ENCODE measurements around the gene CSAD.

Gene CSAD, protein sequence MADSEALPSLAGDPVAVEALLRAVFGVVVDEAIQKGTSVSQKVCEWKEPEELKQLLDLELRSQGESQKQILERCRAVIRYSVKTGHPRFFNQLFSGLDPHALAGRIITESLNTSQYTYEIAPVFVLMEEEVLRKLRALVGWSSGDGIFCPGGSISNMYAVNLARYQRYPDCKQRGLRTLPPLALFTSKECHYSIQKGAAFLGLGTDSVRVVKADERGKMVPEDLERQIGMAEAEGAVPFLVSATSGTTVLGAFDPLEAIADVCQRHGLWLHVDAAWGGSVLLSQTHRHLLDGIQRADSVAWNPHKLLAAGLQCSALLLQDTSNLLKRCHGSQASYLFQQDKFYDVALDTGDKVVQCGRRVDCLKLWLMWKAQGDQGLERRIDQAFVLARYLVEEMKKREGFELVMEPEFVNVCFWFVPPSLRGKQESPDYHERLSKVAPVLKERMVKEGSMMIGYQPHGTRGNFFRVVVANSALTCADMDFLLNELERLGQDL

DNA sequence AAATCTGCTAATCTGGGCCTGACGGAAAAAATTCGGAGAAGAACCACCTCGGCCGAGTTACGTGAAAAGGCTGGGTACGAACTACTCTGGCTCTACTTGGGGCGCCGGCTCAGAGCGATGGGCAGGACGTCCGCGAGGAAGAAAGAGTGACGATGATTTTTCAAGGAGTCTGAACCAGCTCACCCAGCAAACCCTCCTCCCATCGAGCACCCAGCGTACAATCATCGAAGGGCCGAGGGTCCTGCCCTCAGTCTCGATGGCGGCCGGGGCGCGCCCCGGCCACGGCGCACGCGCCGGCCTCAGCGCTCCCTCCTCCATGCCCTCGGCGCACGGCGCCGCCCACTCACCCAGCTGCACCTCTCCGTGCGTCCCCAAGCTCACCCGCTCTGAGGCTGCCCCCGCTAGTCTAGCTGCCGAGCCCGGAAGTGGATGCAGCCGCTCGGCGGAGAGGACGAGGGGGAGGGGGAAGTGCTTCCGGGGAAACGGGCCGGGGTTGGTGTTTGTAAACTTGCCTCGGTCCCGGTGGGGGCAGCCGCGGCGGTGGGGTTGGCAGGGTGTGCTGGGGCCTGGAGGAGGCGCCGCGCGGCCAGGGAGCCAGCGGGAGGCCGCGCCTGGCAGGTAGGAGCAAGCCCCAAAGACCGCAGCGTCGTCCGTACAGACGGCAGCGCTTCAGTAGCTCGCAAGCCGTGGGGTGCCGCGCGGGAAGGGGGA lies at the start of gene CSAD, which contains the start of gene ZNF740:
Gene CSAD (minus strand): TSS at position 706 of the 711 bp plus-strand sequence. CDS start 7,455 bp downstream, outside the sequence.
Gene ZNF740 (plus strand): TSS at position 503 of the 711 bp plus-strand sequence. CDS start 1,262 bp downstream, outside the sequence.
- TF ChIP-seq, protein P1, sequence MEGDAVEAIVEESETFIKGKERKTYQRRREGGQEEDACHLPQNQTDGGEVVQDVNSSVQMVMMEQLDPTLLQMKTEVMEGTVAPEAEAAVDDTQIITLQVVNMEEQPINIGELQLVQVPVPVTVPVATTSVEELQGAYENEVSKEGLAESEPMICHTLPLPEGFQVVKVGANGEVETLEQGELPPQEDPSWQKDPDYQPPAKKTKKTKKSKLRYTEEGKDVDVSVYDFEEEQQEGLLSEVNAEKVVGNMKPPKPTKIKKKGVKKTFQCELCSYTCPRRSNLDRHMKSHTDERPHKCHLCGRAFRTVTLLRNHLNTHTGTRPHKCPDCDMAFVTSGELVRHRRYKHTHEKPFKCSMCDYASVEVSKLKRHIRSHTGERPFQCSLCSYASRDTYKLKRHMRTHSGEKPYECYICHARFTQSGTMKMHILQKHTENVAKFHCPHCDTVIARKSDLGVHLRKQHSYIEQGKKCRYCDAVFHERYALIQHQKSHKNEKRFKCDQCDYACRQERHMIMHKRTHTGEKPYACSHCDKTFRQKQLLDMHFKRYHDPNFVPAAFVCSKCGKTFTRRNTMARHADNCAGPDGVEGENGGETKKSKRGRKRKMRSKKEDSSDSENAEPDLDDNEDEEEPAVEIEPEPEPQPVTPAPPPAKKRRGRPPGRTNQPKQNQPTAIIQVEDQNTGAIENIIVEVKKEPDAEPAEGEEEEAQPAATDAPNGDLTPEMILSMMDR (IDR thresholded peaks at IDR 0.05; ENCODE audit: control insufficient read depth, insufficient read depth, low read depth, low read length, missing control alignments): no peak
- peak; percentile 83 for DNase-seq (ENCODE audit: low read depth)
- peak within 1 kb of the TSS; percentile 74 for H3K4me3 ChIP-seq (ENCODE audit: control insufficient read depth, low read depth, low read length)

DNA sequence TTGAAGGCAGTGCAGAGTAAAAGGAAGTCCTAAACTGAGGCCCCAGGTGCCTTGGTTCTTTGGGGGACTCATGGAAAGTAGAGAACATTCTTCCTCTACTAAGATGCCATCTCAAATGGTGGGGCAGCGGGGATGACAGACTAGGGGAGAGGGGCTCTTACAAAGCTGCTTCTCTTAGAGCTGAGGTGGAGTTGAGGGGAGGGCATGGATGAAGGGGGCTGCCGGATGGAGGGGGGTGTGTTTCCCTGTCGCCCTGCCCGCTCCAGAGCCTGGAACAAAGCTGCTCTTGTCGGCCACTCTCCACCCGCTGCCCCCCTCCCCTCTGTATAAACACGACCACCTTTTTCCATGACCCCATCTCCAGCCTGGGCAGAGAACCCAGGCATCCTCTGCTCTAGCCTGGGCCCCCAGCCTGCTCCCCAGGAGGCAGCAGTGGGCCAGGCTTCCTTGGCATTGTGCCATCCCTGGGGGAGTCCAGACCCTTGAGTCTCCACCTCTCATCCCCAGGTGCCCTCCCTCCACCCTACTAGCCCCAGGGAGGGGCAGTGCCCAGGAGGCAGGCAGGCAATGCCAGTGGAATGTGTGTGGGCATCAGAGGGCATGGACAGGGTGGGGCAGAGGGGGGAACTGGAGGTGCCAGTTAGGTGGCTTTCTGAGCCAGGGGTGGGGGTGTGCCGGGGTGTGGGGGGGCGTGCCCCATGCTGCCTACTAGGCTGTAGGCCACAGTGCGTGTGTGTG lies 49.6 kb upstream of the CSAD start:
- no peak overlapping the region; the same call in 1 of the 2 replicates for H3K4me3 ChIP-seq (ENCODE audit: control insufficient read depth, low read depth, low read length)

DNA sequence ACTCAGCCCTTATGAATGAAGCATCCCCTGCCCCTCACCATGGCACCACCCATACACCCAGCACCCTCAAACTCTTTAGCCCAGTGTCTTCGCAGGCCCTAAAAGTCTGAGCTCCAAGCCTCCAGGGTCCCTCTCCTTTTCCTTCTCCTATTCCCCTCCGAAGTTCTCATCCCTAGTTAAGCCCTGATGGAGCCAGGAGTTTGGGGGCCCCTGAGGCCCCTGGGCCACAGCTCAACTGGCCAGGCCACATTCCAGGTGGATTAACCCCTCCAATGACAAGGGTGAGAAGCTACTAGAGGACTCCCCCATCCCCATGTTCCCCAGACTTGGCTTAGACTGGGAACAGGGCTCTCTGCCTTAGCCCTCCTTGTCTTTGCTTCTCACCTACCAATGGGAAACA lies 48.7 kb upstream of the CSAD start:
- TF ChIP-seq, protein P1 (IDR thresholded peaks at IDR 0.05; ENCODE audit: control insufficient read depth, insufficient read depth, low read depth, low read length, missing control alignments): no peak
- DNase-seq (ENCODE audit: low read depth): no peak
- no peak overlapping the region for H3K4me3 ChIP-seq (ENCODE audit: control insufficient read depth, low read depth, low read length)

More for the DNA sequence above, 49.6 kb upstream of the CSAD start:
- TF ChIP-seq, protein P1 (IDR thresholded peaks at IDR 0.05; ENCODE audit: control insufficient read depth, insufficient read depth, low read depth, low read length, missing control alignments): no peak
- DNase-seq (ENCODE audit: low read depth): no peak

DNA sequence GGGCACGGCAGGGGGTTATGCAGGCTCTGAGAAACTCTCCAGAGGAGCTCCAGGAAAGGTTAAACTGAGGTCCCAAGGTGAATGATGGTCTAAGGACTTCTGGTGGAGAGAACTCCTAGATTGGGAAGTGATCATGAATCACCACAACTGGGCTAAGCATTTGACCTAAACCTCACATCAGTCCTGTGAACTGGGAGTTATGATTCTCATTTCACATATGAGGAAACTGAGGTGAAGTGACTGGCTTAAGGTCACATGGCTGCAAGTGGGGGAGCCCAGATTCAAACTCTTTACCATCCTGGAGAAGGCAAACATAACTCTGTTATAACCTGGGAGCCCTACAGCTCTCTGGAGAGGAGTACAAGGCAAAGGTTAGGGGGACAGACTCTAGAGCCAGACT lies 47.1 kb upstream of the CSAD start:
- DNase-seq (ENCODE audit: low read depth): no peak
- no peak overlapping the region for H3K4me3 ChIP-seq (ENCODE audit: control insufficient read depth, low read depth, low read length)
- TF ChIP-seq, protein P1 (IDR thresholded peaks at IDR 0.05; ENCODE audit: control insufficient read depth, insufficient read depth, low read depth, low read length, missing control alignments): no peak

DNA sequence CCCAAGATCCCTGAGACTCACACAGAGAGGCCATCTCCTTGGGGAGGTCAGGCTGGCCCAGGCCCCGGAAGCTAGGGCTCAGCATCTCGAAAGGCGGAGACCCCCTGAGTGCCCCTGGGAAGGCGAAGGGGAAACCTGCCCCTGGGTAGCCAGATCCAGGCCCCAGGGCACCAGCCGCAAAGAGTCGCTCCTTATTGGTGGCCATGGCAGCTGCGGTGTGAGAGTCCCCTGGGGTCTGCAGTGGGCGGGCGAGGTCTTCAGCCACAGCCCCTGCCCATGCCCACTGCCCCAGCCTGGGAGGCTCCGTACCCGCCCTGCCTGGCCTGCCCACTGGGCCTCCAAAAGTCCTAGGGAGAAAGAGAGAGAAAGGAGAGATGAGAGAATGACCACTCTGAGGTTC lies 46.6 kb upstream of the CSAD start:
- no peak overlapping the region for H3K4me3 ChIP-seq (ENCODE audit: control insufficient read depth, low read depth, low read length)
- TF ChIP-seq, protein P1 (IDR thresholded peaks at IDR 0.05; ENCODE audit: control insufficient read depth, insufficient read depth, low read depth, low read length, missing control alignments): no peak
- DNase-seq (ENCODE audit: low read depth): no peak

DNA sequence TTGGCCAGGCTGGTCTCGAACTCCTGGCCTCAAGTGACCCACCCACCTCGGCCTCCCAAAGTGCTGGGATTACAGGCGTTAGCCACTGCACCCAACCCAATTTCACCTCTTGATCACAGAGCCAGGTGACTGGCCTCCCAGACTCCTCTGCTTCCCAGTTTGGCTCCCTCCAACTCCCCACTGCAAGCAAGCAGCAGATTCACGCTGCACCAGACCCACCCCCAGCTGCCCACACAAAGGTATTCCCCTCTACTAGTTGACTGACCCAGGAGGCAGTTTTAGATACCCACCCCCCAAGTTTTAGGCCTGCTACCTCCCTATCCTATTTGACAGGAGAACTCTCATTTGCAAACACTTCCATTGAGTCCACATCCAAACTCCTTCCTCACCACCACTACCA lies 46.1 kb upstream of the CSAD start:
- TF ChIP-seq, protein P1 (IDR thresholded peaks at IDR 0.05; ENCODE audit: control insufficient read depth, insufficient read depth, low read depth, low read length, missing control alignments): no peak
- DNase-seq (ENCODE audit: low read depth): no peak
- H3K4me3 ChIP-seq (ENCODE audit: control insufficient read depth, low read depth, low read length): no peak overlapping the region
